GM06990 (cell line): ENCODE results near the gene KLHDC9.

ENCODE experiments used
- DNase-seq: peaks from one replicate; pipeline ENCODE4 v3.0.0-alpha.2; 2011; ENCODE audit not compliant: insufficient read length; ENCODE audit errors: extremely low read depth
- H3K27me3 ChIP-seq: replicated peaks from 2 replicates; pipeline ENCODE4 v1.6.0; 2011; ENCODE audit warnings: low read length; ENCODE audit not compliant: control insufficient read depth, insufficient read depth
- H3K36me3 ChIP-seq: 2 replicates; pipeline ENCODE4 v1.5.1; 2011; ENCODE audit warnings: low read length; ENCODE audit not compliant: control insufficient read depth, insufficient read depth
- H3K4me3 ChIP-seq: replicated peaks from 2 replicates; pipeline ENCODE4 v1.5.1; 2011; ENCODE audit warnings: low read depth, mild to moderate bottlenecking, control low read depth, low read length
- CTCF ChIP-seq: IDR thresholded peaks from 2 replicates; pipeline ENCODE4 v1.5.1; 2011; ENCODE audit warnings: low read length, control low read depth, mild to moderate bottlenecking, inconsistent platforms; ENCODE audit not compliant: insufficient read depth, poor library complexity, severe bottlenecking

KLHDC9 gene

DNA sequence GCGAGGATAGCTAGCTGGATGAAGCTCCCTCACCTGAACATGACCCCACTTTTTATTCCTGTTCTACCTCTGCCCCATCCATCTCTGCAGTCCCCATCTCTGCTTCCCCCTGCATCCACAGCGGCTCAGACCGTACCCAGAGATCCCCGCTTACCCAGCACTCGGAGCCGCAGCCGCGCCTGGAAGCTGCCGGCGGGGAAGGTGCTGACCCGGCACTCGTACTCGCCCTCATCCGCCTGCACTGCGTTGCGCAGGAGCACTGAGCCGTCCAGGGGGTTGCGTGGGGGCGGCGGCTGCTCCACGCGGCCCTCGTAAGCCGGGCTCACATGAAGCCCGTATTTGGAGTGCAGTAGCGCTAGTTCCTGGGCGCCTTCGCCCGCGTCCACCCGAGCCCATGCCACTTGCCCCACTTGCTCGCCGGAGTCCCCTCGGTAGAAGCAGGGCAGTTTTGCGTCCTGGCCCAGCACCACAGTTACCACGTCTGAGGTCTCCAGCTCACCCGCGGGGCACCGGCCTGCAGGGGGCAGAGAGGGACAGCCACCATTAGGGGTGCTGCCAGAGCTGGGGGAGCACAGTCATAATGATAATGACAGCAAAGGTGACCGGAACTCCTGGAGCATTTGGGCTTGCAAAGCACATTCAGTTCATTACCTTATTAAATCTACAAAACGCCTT is 18.6 kb upstream of the KLHDC9 start:
- Histone ChIP-seq H3K36me3 (no peaks in the 10 kb centered on the region), H3K27me3 (no peaks in the 10 kb centered on the region), H3K4me3 (no peak overlapping the region)
- no peak for DNase-seq
- peak; percentile 36 for TF ChIP-seq CTCF

DNA sequence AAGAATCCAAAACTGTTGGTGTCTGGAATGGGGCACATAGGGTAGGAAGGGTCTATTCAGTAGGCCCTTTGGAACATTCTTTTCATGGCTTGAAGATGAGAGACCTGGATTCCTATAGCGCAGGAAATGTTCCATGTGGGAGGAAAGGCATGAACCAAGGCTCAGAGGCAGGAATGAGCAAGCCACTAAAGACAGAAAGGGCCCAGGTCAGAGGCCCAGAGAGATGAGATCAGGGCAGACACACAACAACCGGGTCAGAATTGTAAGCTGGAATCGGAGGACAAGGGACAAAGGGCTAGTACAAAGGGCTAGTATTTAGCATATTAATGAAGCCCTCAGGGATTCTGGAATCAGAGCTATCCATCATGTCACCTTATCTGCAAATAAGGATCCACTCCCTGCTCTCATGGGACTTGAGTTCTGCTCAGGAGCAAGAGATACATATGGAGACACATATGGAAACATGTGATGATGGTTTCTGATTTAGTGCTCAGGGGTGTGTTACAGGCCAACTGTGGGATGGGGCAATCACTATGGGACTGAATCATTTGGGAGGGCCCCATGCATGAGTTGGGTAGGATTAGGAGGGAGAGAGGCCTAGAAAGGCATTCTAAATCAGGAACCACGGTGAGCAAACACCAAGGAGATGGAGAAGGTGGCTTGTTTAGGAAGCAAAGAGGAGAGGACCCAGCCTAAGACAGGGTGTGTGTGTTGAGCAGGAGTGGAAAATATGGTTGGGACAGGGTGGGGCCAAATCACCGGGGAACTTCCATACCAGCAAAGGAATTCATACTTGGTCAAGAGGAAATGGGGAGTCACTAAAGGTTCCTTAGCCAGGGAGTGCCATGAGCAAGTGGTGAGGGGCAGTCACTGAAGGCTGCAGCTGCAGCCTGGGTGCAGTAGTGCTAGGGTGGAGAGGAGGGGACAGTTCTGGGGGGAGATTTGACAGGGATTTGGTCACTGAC is 17.4 kb upstream of the KLHDC9 start:
- Histone ChIP-seq H3K27me3 (no peaks in the 10 kb centered on the region), H3K36me3 (no peaks in the 10 kb centered on the region), H3K4me3 (no peak overlapping the region)
- TF ChIP-seq CTCF, result no peak
- no peak for DNase-seq

DNA sequence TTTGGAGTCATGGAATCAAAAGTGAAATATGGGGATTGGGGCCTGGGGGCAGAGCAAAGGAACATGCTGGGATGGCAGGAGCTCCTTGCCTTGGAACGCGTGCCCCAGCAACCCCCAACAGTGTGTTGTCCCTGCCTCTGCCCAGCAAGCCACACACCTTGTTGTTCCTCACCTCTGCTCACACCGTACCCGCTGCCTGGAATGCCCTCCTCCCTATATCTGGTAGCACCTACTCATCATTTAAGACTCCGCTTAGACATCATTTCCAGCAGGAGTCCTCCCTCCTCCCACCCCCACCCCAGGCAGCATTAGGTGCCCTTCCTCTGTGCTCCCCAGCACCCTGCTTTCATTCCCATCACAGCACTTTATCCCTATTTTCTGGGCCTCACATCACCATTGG is 16.6 kb upstream of the KLHDC9 start:
- Histone ChIP-seq H3K4me3 (no peak overlapping the region), H3K27me3 (no peaks in the 10 kb centered on the region), H3K36me3 (no peaks in the 10 kb centered on the region)
- no peak for TF ChIP-seq CTCF
- DNase-seq, result no peak

- DNase-seq, result no peak
- no peaks in the 10 kb centered on the region for H3K36me3 ChIP-seq
- no peaks in the 10 kb centered on the region for H3K27me3 ChIP-seq
- TF ChIP-seq CTCF, result no peak
- no peak overlapping the region for H3K4me3 ChIP-seq
Measured at GRCh38 chr1:161082483-161082882, 15.7 kb upstream of the KLHDC9 start.

DNA sequence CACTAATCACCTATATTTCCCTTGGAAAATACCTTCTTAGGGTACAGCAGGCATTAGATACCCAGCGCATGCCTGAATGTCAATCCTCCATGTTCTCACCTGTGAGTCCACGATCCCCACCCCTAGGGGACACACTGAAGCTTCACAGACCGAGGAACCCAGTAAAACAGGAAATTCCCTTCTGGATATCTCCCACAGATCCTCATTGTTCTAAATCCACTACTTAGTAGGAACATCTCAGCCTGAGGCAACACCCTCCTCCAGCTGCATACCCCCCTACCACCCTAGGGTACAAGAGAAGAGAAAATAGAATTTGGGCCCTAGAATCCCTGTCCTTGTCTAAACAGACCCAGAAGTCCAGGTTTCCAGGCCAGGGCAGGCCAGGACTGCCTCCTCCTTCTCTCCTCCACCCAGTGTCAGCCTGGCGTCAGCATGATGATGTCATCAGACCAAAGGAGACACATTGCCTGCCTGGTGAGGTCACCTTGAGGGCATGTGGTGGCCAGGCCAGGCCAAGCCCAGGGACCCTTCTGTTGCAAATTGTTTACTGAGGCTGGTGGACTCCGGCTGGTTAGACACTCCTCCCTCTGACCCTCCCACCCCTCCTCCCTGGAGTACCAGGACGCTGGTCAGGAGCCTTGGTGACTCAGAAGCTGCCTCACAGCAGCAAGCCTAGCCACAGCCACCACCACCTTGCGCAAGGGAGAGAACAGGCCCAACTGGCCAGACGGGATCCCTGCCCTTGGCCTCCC is 15.0 kb upstream of the KLHDC9 start:
- no peaks in the 10 kb centered on the region for H3K36me3 ChIP-seq
- no peak for DNase-seq
- no peak for TF ChIP-seq CTCF
- H3K27me3 ChIP-seq, result no peaks in the 10 kb centered on the region
- no peak overlapping the region for H3K4me3 ChIP-seq
